Measurements from ENCODE around the gene CMTM8. TPM values are rescaled to one million over a fixed set of nuclear protein-coding genes. Genes with fewer than 3 reads are reported as not detected.

Gene CMTM8
- total and polyA plus RNA-seq, 2 experiments from 2014 or later: 19.9 to 24.5 TPM

DNA sequence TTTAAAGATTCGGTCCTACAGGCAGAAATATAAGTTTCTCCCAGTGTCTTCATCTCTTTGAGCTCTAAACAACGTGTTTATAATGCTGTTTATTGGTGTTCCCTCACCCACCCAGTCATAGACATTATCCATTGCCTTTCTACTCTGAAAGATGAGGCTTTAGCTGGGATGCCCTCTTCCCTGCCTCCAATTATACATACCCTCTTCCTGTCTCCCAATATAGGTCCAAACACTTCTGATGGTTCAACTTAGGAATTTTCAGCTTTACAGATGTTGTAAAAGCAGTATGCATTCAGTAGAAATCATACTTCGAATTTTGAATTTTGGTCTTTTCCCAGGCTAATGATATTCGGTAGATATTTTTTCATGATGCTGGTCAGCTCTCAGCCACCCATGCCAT is 2.6 kb downstream of the CMTM8 start:
- H3K79me2 ChIP-seq (replicated peaks; ENCODE audit: insufficient read depth): peaks cover 46% of the 10 kb centered on the region
- peaks cover 24% of the 10 kb centered on the region for H3K4me1 ChIP-seq (ENCODE audit: insufficient read depth)
- no peak overlapping the region for H3K4me2 ChIP-seq
- 0 out of 2 replicates have a peak, but pooled peaks cover 3% of the 10 kb centered on the region for H3K9me2 ChIP-seq (ENCODE audit: insufficient read depth)
- no peaks in the 10 kb centered on the region; the same call in 1 of the 2 replicates for H3F3A ChIP-seq (replicated peaks; ENCODE audit: low read depth)
- Mint-ChIP-seq H3K4me1 (peaks cover 24% of the 10 kb centered on the region), H3K4me3 (no peak overlapping the region), H3K27ac (no peak overlapping the region), H3K9me3 (peaks cover 14% of the 10 kb centered on the region; the same call in 2 of the 3 replicates), H3K27me3 (ENCODE audit: insufficient read depth, low read depth, poor library complexity) (peaks cover 28% of the 10 kb centered on the region), H3K36me3 (ENCODE audit: low read depth) (peaks cover 12% of the 10 kb centered on the region)
- TF ChIP-seq, protein P1, sequence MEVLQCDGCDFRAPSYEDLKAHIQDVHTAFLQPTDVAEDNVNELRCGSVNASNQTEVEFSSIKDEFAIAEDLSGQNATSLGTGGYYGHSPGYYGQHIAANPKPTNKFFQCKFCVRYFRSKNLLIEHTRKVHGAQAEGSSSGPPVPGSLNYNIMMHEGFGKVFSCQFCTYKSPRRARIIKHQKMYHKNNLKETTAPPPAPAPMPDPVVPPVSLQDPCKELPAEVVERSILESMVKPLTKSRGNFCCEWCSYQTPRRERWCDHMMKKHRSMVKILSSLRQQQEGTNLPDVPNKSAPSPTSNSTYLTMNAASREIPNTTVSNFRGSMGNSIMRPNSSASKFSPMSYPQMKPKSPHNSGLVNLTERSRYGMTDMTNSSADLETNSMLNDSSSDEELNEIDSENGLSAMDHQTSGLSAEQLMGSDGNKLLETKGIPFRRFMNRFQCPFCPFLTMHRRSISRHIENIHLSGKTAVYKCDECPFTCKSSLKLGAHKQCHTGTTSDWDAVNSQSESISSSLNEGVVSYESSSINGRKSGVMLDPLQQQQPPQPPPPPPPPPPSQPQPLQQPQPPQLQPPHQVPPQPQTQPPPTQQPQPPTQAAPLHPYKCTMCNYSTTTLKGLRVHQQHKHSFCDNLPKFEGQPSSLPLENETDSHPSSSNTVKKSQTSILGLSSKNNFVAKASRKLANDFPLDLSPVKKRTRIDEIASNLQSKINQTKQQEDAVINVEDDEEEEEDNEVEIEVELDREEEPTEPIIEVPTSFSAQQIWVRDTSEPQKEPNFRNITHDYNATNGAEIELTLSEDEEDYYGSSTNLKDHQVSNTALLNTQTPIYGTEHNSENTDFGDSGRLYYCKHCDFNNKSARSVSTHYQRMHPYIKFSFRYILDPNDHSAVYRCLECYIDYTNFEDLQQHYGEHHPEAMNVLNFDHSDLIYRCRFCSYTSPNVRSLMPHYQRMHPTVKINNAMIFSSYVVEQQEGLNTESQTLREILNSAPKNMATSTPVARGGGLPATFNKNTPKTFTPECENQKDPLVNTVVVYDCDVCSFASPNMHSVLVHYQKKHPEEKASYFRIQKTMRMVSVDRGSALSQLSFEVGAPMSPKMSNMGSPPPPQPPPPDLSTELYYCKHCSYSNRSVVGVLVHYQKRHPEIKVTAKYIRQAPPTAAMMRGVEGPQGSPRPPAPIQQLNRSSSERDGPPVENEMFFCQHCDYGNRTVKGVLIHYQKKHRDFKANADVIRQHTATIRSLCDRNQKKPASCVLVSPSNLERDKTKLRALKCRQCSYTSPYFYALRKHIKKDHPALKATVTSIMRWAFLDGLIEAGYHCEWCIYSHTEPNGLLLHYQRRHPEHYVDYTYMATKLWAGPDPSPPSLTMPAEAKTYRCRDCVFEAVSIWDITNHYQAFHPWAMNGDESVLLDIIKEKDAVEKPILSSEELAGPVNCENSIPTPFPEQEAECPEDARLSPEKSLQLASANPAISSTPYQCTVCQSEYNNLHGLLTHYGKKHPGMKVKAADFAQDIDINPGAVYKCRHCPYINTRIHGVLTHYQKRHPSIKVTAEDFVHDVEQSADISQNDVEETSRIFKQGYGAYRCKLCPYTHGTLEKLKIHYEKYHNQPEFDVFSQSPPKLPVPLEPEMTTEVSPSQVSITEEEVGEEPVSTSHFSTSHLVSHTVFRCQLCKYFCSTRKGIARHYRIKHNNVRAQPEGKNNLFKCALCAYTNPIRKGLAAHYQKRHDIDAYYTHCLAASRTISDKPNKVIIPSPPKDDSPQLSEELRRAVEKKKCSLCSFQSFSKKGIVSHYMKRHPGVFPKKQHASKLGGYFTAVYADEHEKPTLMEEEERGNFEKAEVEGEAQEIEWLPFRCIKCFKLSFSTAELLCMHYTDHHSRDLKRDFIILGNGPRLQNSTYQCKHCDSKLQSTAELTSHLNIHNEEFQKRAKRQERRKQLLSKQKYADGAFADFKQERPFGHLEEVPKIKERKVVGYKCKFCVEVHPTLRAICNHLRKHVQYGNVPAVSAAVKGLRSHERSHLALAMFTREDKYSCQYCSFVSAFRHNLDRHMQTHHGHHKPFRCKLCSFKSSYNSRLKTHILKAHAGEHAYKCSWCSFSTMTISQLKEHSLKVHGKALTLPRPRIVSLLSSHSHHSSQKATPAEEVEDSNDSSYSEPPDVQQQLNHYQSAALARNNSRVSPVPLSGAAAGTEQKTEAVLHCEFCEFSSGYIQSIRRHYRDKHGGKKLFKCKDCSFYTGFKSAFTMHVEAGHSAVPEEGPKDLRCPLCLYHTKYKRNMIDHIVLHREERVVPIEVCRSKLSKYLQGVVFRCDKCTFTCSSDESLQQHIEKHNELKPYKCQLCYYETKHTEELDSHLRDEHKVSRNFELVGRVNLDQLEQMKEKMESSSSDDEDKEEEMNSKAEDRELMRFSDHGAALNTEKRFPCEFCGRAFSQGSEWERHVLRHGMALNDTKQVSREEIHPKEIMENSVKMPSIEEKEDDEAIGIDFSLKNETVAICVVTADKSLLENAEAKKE (CRISPR knock-in tag; IDR thresholded peaks at IDR 0.05): no peak
- TF ChIP-seq EZH2 (IDR thresholded peaks at IDR 0.05; ENCODE audit: low read depth, unreplicated experiment) (no peak), ZNF114 (CRISPR knock-in tag; IDR thresholded peaks at IDR 0.05) (no peak), POLR2AphosphoS5 (IDR thresholded peaks at IDR 0.05; ENCODE audit: low read depth) (no peak), STAT1 (IDR thresholded peaks at IDR 0.05; ENCODE audit: unreplicated experiment) (no peak), REST (IDR thresholded peaks at IDR 0.05; ENCODE audit: unreplicated experiment) (no peak), JUNB (IDR thresholded peaks at IDR 0.05; ENCODE audit: unreplicated experiment) (no peak), EZH2phosphoT487 (IDR thresholded peaks at IDR 0.05; ENCODE audit: unreplicated experiment) (no peak), ZNF331 (CRISPR knock-in tag; IDR thresholded peaks at IDR 0.05; ENCODE audit: low read depth) (no peak), ETS1 (IDR thresholded peaks at IDR 0.05) (no peak), NANOG (IDR thresholded peaks at IDR 0.05; ENCODE audit: borderline replicate concordance) (no peak), CREB1 (CRISPR knock-in tag; IDR thresholded peaks at IDR 0.05; ENCODE audit: low read depth) (no peak)
- TF ChIP-seq, protein P2, sequence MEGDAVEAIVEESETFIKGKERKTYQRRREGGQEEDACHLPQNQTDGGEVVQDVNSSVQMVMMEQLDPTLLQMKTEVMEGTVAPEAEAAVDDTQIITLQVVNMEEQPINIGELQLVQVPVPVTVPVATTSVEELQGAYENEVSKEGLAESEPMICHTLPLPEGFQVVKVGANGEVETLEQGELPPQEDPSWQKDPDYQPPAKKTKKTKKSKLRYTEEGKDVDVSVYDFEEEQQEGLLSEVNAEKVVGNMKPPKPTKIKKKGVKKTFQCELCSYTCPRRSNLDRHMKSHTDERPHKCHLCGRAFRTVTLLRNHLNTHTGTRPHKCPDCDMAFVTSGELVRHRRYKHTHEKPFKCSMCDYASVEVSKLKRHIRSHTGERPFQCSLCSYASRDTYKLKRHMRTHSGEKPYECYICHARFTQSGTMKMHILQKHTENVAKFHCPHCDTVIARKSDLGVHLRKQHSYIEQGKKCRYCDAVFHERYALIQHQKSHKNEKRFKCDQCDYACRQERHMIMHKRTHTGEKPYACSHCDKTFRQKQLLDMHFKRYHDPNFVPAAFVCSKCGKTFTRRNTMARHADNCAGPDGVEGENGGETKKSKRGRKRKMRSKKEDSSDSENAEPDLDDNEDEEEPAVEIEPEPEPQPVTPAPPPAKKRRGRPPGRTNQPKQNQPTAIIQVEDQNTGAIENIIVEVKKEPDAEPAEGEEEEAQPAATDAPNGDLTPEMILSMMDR (conservative IDR thresholded peaks at IDR 0.05; ENCODE audit: low read depth in 2 of 2): no peak
- ATAC-seq: no peak
- H2AFZ ChIP-seq: no peak overlapping the region
- H3K27me3 ChIP-seq (ENCODE audit: insufficient read depth): peaks cover 33% of the 10 kb centered on the region
- no peak for DNase-seq (ENCODE audit: low spot score)
- no peaks in the 10 kb centered on the region; the same call in 1 of the 2 replicates for H3K36me3 ChIP-seq (ENCODE audit: insufficient read depth)
- peaks cover 9% of the 10 kb centered on the region; the same call in 1 of the 2 replicates for H4K20me1 ChIP-seq (replicated peaks; ENCODE audit: insufficient read depth)
- H3K27ac ChIP-seq (ENCODE audit: low read depth): no peak overlapping the region
- H3K4me3 ChIP-seq: no peak overlapping the region
